IMR-90 (cell line): ENCODE results near the gene MAN1C1. TPM values are rescaled to one million over a fixed set of nuclear protein-coding genes. Genes with fewer than 3 reads are reported as not detected.

Experiments used
- ATAC-seq: fragments of 200-7000 bp; cut with Tn5 transposase; 2 replicates; pipeline ENCODE4 v1.9.1; 2020; ENCODE audit warnings: low read depth, mild to moderate bottlenecking, moderate library complexity
- BruUV-seq: library from RNA; stranded (reverse); fragments of 400-500 nt; replicated peaks from 2 replicates; lab custom pipeline; 2021; lab: Mats Ljungman, UMichigan
- CTCF ChIA-PET: fragments of 300-600 bp; formaldehyde crosslinking; extraction: SDS; loops from one replicate; lab custom pipeline; 2021; ENCODE audit warnings: antibody characterized with exemption; lab: Yijun Ruan, JAX
- POLR2A ChIA-PET: fragments of 300-600 bp; sonication (Branson Sonifier 250); formaldehyde crosslinking; loops from one replicate; lab custom pipeline; 2022; ENCODE audit warnings: antibody characterized with exemption; ENCODE audit not compliant: unreplicated experiment; lab: Charles Lee
- DNase-seq: peaks from one replicate; pipeline ENCODE4 v3.0.0; 2013
- H2AFZ ChIP-seq: replicated peaks from 2 replicates; pipeline ENCODE3; 2013; ENCODE audit warnings: low read length, mild to moderate bottlenecking; ENCODE audit not compliant: poor library complexity
- H2AK5ac ChIP-seq: 2 replicates; pipeline ENCODE4 v1.6.1; 2013; ENCODE audit warnings: low read depth, low read length, inconsistent platforms
- H2AK9ac ChIP-seq: replicated peaks from 2 replicates; pipeline ENCODE3; 2013; ENCODE audit warnings: mild to moderate bottlenecking, low read depth, low read length, moderate library complexity; ENCODE audit not compliant: poor library complexity
- H2BK120ac ChIP-seq: 2 replicates; pipeline ENCODE4 v1.6.1; 2013; ENCODE audit warnings: low read depth, low read length, inconsistent platforms
- H2BK15ac ChIP-seq: 3 replicates; pipeline ENCODE4 v1.6.1; 2013; ENCODE audit warnings: low read depth, low read length, inconsistent platforms
- H2BK20ac ChIP-seq: 2 replicates; pipeline ENCODE4 v1.6.1; 2013; ENCODE audit warnings: low read depth, mild to moderate bottlenecking, inconsistent platforms, low read length, moderate library complexity
- H2BK5ac ChIP-seq: 2 replicates; pipeline ENCODE4 v1.6.1; 2013; ENCODE audit warnings: mild to moderate bottlenecking, low read depth, low read length, inconsistent platforms; ENCODE audit not compliant: poor library complexity, severe bottlenecking
- H3K14ac ChIP-seq: replicated peaks from 2 replicates; pipeline ENCODE4 v1.6.1; 2013; ENCODE audit warnings: low read depth, low read length, inconsistent platforms
- H3K18ac ChIP-seq: 2 replicates; pipeline ENCODE4 v1.6.1; 2013; ENCODE audit warnings: low read depth, low read length, control low read depth
- H3K23ac ChIP-seq: 2 replicates; pipeline ENCODE4 v1.6.1; 2013; ENCODE audit warnings: low read depth, low read length, inconsistent platforms
- H3K27ac ChIP-seq: 2 replicates; pipeline ENCODE4 v1.5.1; 2013; ENCODE audit warnings: mild to moderate bottlenecking, control low read depth, low read length; ENCODE audit not compliant: insufficient read depth
- H3K27me3 ChIP-seq: 2 replicates; pipeline ENCODE4 v1.6.1; 2013; ENCODE audit warnings: low read length; ENCODE audit not compliant: control insufficient read depth, insufficient read depth
- H3K36me3 ChIP-seq: 2 replicates; pipeline ENCODE4 v1.6.1; 2013; ENCODE audit warnings: low read length, mixed read lengths; ENCODE audit not compliant: control insufficient read depth, insufficient read depth
- H3K4ac ChIP-seq: 2 replicates; pipeline ENCODE4 v1.6.1; 2013; ENCODE audit warnings: low read depth, low read length, inconsistent platforms
- H3K4me1 ChIP-seq: 2 replicates; pipeline ENCODE4 v1.6.1; 2013; ENCODE audit warnings: low read length, mixed read lengths; ENCODE audit not compliant: control insufficient read depth, insufficient read depth
- H3K4me2 ChIP-seq: 2 replicates; pipeline ENCODE4 v1.6.1; 2013; ENCODE audit warnings: low read depth, mild to moderate bottlenecking, control low read depth, low read length, moderate library complexity
- H3K4me3 ChIP-seq: 2 replicates; pipeline ENCODE4 v1.5.1; 2013; ENCODE audit warnings: low read depth, mild to moderate bottlenecking, control low read depth, low read length, moderate library complexity; ENCODE audit not compliant: insufficient read depth
- H3K56ac ChIP-seq: 2 replicates; pipeline ENCODE4 v1.6.1; 2013; ENCODE audit warnings: low read length, inconsistent platforms; ENCODE audit not compliant: insufficient read depth; ENCODE audit errors: extremely low read depth
- H3K79me1 ChIP-seq, 2 experiments: 2 replicates each; pipeline ENCODE4 v1.6.1; 2013; ENCODE audit warnings: low read length in 2 of 2, inconsistent platforms in 1 of 2, low read depth in 1 of 2
- H3K9ac ChIP-seq: 2 replicates; pipeline ENCODE4 v1.6.1; 2013; ENCODE audit warnings: low read depth, low read length, control low read depth
- H3K9me1 ChIP-seq: 2 replicates; pipeline ENCODE4 v1.6.1; 2013; ENCODE audit warnings: low read length, inconsistent platforms; ENCODE audit not compliant: insufficient read depth
- H3K9me3 ChIP-seq: 2 replicates; pipeline ENCODE4 v1.6.1; 2013; ENCODE audit warnings: low read length; ENCODE audit not compliant: control insufficient read depth, insufficient read depth
- H4K20me1 ChIP-seq: 2 replicates; pipeline ENCODE4 v1.6.1; 2013; ENCODE audit warnings: low read length, inconsistent platforms; ENCODE audit not compliant: insufficient read depth
- H4K5ac ChIP-seq: 2 replicates; pipeline ENCODE4 v1.6.1; 2013; ENCODE audit warnings: mild to moderate bottlenecking, low read depth, low read length, control low read depth
- H4K8ac ChIP-seq, 2 experiments: 2 replicates each; pipeline ENCODE4 v1.6.1; 2013; ENCODE audit warnings: low read depth in 2 of 2, low read length in 2 of 2, control low read depth in 1 of 2, inconsistent platforms in 1 of 2
- H4K91ac ChIP-seq: 2 replicates; pipeline ENCODE4 v1.6.1; 2013; ENCODE audit warnings: low read depth, low read length, inconsistent platforms; ENCODE audit not compliant: insufficient read depth
- CHD1 ChIP-seq: IDR thresholded peaks from 2 replicates; pipeline ENCODE4 v1.6.1; 2012; ENCODE audit warnings: low read depth, low read length, improper control_type of control experiment
- RAD21 ChIP-seq: IDR thresholded peaks from 2 replicates; pipeline ENCODE4 v1.6.1; 2012; ENCODE audit warnings: low read length, improper control_type of control experiment
- RFX5 ChIP-seq: IDR thresholded peaks from 2 replicates; pipeline ENCODE4 v1.8.0; 2012; ENCODE audit warnings: low read depth, mild to moderate bottlenecking, low read length, moderate library complexity
- SMC3 ChIP-seq: fragments of 150-350 bp; IDR thresholded peaks from 2 replicates; pipeline ENCODE4 v1.6.1; 2016; ENCODE audit warnings: low read depth, mild to moderate bottlenecking, antibody characterized with exemption, low read length, moderate library complexity
- WGBS, 2 experiments: methylation state at CpG; one replicate each; pipeline versions ENCODE4 v1.1.5 to v1.1.7; 2013; ENCODE audit warnings: missing lambda C conversion rate in 2 of 2; ENCODE audit not compliant: insufficient read length in 1 of 2; ENCODE audit errors: extremely low coverage in 2 of 2; 5-methylcytosine and 5-hydroxymethylcytosine counted together
- dilution Hi-C: fragments of 300-500 bp; cut with HindIII; formaldehyde crosslinking; loops from one replicate; pipeline ENCODE4 v1.14.3; 2018; ENCODE audit warnings: low sequenced_read_pairs; ENCODE audit not compliant: unreplicated experiment
- in situ Hi-C: fragments of 300-500 bp; cut with MboI; formaldehyde crosslinking; loops from 3 replicates; pipeline ENCODE4 v1.14.3; 2019; ENCODE audit warnings: low sequenced_read_pairs, inconsistent platforms, mixed read lengths
- intact Hi-C: fragments of 100-400 bp; cut with micrococcal nuclease; formaldehyde crosslinking; loops from 2 replicates; pipeline ENCODE4 v1.10.0; 2022
- polyA plus RNA-seq, 3 experiments: library from polyadenylated mRNA; depleted of rRNA; stranded (reverse); fragments of >200 nt; gene quantifications; 2 replicates each; pipeline ENCODE4 v1.2.3, GENCODE V29; 2012; ENCODE audit warnings: low replicate concordance in 1 of 3
- total RNA-seq: library from RNA; depleted of rRNA; stranded (reverse); fragments of >200 nt; gene quantifications from 2 replicates; pipeline ENCODE4 v1.2.3, GENCODE V29; 2012

MAN1C1 gene
- total and polyA plus RNA-seq, 2 of the 4 experiments (the other 2 are of a cell fraction): 3.2 to 11.3 TPM

DNA sequence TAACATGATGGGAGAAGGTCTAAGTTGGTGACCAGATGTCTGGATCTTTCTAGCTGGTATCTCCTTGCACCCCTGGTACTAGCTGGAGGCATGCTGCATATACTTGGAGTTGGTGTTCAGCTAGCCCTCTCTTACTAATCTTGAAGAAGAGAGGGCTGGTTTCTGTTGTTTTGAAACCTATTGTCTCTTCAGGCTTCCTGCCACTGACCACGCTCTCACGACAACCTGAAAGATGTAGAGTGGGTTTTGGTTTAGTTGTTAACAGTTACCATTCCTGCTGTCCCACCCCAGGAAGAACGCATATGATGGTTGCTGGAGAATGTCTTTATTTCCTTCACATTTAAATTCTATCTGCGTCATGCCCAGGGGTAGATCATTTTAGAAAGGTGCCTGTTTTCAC lies 3.6 kb downstream of the MAN1C1 start:
- Histone ChIP-seq H3K79me1 (peaks cover 5 to 19% of the 10 kb centered on the region in 2 experiments; a peak in 2 of 4 replicates), H3K9ac (peak overlapping the region; percentile 30; the same call in 1 of the 2 replicates), H3K36me3 (no peaks in the 10 kb centered on the region; the same call in 1 of the 2 replicates), H2AK5ac (no peak overlapping the region), H3K14ac (no peak overlapping the region), H3K4me1 (peaks cover 7% of the 10 kb centered on the region; the same call in 1 of the 2 replicates), H2BK15ac (no peak overlapping the region), H4K8ac (no peak overlapping the region), H3K4ac (no peak overlapping the region), H3K27ac (no peak overlapping the region), H3K56ac (no peak overlapping the region), H3K4me3 (no peak overlapping the region; the same call in 1 of the 2 replicates), H4K91ac (no peak overlapping the region), H2BK120ac (no peak overlapping the region), H2BK20ac (no peak overlapping the region), H3K18ac (no peak overlapping the region), H2BK5ac (no peak overlapping the region), H3K9me3 (no peaks in the 10 kb centered on the region), H3K4me2 (peak overlapping the region; percentile 96), H2AFZ (no peak overlapping the region), H3K27me3 (no peaks in the 10 kb centered on the region), H3K23ac (no peak overlapping the region), H2AK9ac (no peak overlapping the region), H3K9me1 (0 out of 2 replicates have a peak, but pooled peaks cover 2% of the 10 kb centered on the region), H4K5ac (no peak overlapping the region), H4K20me1 (peaks cover 17% of the 10 kb centered on the region; the same call in 1 of the 2 replicates)
- DNase-seq (no peak), ATAC-seq (no peak)
- CTCF ChIA-PET: interaction anchor here (1.3 to 1.6 kb wide), 2 partner anchors 20 to 176 kb away, joined by 3 read pairs; no protein-coding TSS in a partner anchor
- no TSS peak for BruUV-seq
- intact Hi-C loops (no loop called here), in situ Hi-C loops (no loop called here), dilution Hi-C loops (no loop called here)
- no peak for TF ChIP-seq CHD1
- TF ChIP-seq RAD21: no peak
- no peak for TF ChIP-seq RFX5
- no peak for TF ChIP-seq SMC3
- POLR2A ChIA-PET: no interaction called here
- WGBS, 2 experiments: no CpG with 5 or more reads among the region's 4 CpGs
